GM12875 (cell line): ENCODE results near the gene MTMR12.
"Not testable (repeated sequence)": the region's sequence is repeated elsewhere in the genome, so short reads cannot be mapped to it uniquely, and the experiment has no call there.

Experiments used
- H3K4me3 ChIP-seq: one replicate; pipeline ENCODE4 v1.5.1; 2011; ENCODE audit warnings: low read depth, low read length, control low read depth
- TF ChIP-seq, protein P1 (sequence below): IDR thresholded peaks from 2 replicates; pipeline ENCODE4 v1.5.1; 2011; ENCODE audit warnings: low read depth, mild to moderate bottlenecking, control low read depth, inconsistent platforms, low read length, moderate library complexity, borderline replicate concordance; ENCODE audit not compliant: insufficient read depth

MTMR12 gene

DNA sequence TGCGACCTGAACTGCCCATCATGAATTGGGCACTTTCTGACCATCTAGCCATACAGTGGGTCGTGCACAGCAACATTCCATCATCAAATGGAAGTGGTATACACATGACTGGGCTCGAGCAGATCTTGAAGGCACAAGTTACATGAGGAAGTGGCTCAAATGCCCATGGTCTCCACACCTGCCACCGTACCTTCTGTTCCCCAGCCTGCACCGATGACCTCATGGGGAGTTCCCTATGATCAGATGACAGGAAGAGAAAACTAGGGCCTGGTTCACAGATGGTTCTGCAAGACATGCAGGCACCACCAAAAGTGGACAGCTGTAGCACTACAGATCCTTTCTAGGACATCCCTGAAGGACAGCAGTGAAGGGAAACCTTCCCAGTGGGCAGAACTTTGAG lies 21.8 kb downstream of the MTMR12 start:
- no peak overlapping the region for H3K4me3 ChIP-seq
- TF ChIP-seq, protein P1, sequence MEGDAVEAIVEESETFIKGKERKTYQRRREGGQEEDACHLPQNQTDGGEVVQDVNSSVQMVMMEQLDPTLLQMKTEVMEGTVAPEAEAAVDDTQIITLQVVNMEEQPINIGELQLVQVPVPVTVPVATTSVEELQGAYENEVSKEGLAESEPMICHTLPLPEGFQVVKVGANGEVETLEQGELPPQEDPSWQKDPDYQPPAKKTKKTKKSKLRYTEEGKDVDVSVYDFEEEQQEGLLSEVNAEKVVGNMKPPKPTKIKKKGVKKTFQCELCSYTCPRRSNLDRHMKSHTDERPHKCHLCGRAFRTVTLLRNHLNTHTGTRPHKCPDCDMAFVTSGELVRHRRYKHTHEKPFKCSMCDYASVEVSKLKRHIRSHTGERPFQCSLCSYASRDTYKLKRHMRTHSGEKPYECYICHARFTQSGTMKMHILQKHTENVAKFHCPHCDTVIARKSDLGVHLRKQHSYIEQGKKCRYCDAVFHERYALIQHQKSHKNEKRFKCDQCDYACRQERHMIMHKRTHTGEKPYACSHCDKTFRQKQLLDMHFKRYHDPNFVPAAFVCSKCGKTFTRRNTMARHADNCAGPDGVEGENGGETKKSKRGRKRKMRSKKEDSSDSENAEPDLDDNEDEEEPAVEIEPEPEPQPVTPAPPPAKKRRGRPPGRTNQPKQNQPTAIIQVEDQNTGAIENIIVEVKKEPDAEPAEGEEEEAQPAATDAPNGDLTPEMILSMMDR = no peak

DNA sequence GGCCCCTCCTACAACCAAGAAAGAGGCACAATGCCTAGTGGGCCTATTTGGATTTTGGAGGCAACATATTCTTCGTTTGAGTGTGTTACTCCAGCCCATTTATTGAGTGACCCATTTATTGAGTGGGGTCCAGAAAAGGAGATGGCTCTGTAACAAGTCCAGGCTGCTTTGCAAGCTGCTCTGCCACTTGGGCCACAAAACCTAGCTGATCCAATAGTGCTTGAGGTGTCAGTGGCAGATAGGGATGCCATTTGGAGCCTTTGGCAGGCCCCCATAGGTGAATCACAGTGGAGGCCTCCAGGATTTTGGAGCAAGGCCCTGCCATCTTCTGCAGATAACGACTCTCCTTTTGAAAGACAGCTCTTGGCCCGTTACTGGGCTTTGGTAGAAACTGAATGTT lies 22.2 kb downstream of the MTMR12 start:
- not testable (repeated sequence) for H3K4me3 ChIP-seq

DNA sequence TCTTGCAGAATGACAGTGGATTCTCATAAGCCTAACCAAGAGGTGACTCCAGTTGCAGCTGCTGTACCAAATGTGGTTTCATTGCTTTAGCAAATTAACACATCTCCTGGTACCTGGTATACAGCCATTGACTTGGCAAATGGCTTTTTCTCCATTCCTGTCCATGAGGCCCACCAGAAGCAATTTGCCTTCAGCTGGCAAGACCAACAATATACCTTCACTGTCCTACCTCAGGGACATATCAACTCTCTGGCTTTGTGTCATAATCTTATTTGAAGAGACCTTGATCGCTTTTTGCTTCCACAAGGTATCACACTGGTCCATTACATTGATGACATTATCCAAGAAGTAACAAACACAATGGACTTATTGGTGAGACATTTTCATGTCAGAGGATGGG lies 22.8 kb downstream of the MTMR12 start:
- H3K4me3 ChIP-seq = not testable (repeated sequence)

DNA sequence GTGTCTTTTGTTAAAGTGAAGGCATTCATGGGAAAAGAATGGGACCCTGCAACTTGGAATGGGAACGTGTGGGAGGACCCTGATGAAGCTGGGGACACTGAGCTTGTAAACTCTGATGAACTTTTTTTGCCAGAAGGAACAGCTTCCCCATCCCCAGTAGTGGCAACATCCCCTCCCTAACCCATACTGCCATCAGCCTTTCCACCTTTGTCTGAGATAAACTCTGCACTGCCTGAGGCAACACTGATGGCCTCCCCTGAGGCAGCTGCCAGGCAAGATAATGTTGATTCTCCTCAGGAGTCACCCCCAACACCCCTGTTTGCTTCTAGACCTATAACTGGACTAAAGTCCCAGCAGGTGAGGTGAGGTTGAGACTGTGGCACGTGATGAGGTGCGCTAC lies 24.6 kb downstream of the MTMR12 start:
- not testable (repeated sequence) for H3K4me3 ChIP-seq

DNA sequence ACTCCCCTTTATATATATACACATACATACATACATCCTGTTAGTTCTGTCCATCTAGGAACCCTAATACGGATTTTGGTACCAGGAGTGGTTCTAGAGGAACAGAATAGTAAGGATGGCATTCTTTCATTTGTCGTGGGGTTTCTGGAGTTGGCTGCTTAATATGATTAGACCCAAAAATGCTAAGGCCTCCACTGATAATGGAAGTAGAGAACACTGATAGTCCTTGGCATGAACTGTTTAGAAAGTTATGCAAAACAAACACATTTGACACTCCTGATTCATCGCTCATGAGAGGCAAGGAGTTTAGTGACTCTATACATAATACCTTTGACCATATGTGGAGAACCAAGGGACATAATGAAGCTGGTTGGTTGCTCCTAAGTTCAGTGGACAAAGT lies 25.2 kb downstream of the MTMR12 start:
- not testable (repeated sequence) for H3K4me3 ChIP-seq

DNA sequence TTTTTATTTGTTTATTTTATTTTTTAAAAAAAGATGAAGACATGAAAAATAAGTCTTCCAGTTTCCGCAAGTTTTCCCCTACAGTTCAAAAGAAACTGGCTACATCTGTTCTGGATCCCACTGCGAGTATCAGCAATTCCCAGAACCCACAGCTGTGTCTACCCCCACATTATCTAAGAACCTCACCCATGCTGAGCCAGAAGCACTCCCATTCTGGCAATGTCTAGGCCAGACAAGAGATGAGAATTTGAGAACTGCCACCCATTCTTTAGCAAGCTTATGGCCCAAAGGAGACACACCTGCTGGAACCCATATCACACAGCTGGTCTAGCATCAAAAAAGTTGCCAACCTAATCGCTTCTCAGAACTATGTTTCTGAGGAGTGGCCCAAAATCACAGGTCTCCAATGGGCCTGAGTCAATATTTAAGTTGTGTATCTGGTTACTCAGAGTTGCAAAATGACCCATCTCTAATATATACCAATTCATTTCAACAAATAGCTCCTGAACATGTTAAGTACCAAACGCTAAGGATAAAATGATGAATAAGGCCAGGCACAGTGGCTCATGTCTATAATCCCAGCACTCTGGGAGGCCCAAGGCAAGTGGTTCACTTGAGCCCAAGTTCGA lies 27.1 kb downstream of the MTMR12 start:
- TF ChIP-seq, protein P1 = no peak
- H3K4me3 ChIP-seq = no peak overlapping the region

DNA sequence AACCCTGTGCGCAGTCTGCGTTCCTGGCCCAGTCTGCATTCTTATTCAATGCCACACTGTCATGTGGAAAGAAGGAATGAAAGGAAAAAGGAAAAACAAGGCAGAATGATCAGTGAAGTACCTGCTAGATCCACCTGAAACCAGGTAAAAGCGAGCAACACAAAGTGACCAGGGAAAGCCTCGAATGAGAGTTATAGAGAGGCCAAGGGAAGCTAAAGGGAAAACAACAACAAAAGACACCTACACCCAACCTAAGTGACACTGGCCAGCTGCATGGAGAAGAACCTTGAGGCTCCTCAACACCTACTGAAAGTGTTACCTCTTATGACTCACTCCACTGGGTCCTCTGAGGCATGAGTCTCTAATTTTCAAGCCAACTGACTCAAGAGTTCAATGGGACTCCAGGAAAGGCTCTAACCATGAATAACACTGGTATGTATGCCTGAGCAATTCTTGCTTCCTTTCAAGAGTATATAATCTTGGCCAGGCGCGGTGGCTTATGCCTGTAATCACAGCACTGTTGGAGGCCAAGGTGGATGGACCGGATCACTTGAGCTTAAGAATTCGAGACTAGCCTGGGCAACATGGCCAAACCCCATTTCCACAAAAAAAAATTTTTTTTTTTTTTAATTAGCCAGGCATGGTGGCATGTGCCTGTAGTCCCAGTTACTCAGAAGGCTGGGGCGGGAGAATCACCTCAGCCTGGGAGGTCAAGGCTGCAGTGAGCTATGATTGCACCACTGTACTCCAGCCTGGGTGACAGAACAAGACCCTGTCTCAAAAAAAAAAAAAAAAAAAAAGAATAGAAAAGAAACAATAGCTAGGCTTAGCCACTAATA lies 29.0 kb downstream of the MTMR12 start:
- TF ChIP-seq, protein P1 = no peak
- no peak overlapping the region for H3K4me3 ChIP-seq

DNA sequence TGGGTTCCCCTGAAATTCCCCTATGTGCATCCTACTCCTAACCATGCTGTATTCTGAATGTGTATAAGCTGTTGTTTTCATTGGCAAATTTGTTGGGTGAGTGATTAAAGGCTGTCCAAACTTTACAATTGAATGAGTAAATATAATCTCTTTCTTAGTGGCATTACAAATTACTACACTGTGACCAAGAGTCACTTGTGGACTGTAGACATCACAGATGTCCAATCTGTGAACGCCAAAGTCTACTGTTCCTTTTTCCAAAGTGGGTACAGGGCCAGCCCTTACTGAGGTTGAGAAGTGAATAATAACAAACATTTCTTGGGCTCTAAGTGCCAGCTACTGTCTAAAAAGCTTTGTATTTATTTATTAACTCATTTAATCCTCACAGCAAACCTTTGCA lies 29.7 kb downstream of the MTMR12 start:
- no peak overlapping the region for H3K4me3 ChIP-seq
- TF ChIP-seq, protein P1 = no peak

DNA sequence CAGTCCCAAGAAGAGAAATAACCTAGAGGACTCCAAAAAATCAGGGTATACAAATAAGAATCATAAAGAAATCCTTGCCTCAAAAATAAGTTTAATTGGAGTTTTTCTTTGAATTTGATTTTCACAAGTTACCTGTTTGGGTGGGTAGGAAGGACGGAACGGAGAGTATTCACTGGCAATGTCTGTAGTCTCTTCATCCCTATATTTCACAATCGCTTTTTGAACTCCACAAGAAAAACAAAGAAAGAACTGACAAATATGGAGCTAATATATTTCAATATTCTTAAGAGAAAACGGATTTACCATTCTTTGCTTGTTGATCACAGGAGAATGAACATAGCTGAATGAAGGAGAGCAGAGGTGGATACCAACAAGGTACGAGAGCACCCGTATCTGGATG lies 30.1 kb downstream of the MTMR12 start:
- TF ChIP-seq, protein P1 = no peak
- no peak overlapping the region for H3K4me3 ChIP-seq

DNA sequence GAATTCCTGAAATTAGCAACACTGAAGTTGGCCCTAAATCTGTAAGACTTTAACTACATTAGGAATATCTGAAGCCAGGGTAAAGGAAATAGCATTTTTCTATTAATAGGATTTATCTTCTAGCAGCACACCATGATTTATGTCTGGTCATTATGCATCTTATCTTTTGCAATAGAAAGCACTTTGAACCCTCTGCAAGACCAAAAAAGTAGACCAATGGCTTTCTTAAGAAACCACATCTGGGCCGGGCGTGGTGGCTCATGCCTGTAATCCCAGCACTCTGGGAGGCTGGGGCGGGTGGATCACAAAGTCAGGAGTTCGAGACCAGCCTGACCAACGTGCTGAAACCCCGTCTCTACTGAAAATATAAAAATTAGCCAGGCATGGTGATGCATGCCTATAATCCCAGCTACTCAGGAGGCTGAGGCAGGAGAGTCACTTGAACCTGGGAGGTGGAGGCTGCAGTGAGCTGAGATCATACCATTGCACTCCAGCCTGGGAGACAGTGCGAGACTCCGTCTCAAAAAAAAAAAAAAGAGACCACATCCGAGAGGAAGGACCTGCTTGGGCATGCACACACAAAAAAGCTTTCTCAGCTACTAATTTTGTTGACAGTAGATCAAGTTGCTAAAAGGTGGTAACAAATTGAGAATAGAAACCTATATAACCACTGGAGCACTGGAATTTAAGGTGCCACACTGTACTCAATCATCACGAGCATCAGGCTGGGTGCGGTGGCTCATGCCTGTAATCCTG lies 31.2 kb downstream of the MTMR12 start:
- not testable (repeated sequence) for H3K4me3 ChIP-seq
